ENCODE measurements around the gene STK17B. TPM values are rescaled to one million over a fixed set of nuclear protein-coding genes. Genes with fewer than 3 reads are reported as not detected.

The STK17B gene
- total RNA-seq, 3 donors from 2014 or later = 51.7 to 85.8 (median 57.7) TPM

GRCh38 chr2:196086517-196087368, 84.6 kb downstream of the STK17B start:
- DNase-seq (ENCODE audit: low spot score in 2 of 2) = no peak
- intact Hi-C loops (cut with DNase I; ENCODE audit: low total_unique reads) = no loop called here
- peaks cover 0 to 6% of the 10 kb centered on the region in 2 donors for H3K9me3 ChIP-seq

GRCh38 chr2:196083601-196084000, 87.8 kb downstream of the STK17B start:
- Histone ChIP-seq H3K27me3 (no peaks in the 10 kb centered on the region), H3K4me1 (no peaks in the 10 kb centered on the region), H3K9me3 (peaks cover 0 to 6% of the 10 kb centered on the region in 2 donors), H3K36me3 (no peaks in the 10 kb centered on the region), H3K4me3 (no peak overlapping the region), H3K27ac (no peak overlapping the region)
- DNase-seq (ENCODE audit: low spot score in 2 of 2) = no peak
- intact Hi-C loops (cut with DNase I; ENCODE audit: low total_unique reads) = no loop called here
- TF ChIP-seq POLR2AphosphoS5 (IDR thresholded peaks at IDR 0.05) = no peak
- no peak for TF ChIP-seq CTCF (IDR thresholded peaks at IDR 0.05)
- TF ChIP-seq POLR2A (IDR thresholded peaks at IDR 0.05) = no peak

More at GRCh38 chr2:196086517-196087368, 84.6 kb downstream of the STK17B start:
- no peak for TF ChIP-seq POLR2AphosphoS5 (IDR thresholded peaks at IDR 0.05)
- no peak for TF ChIP-seq POLR2A (IDR thresholded peaks at IDR 0.05)
- TF ChIP-seq CTCF (IDR thresholded peaks at IDR 0.05) = no peak
- H3K36me3 ChIP-seq = no peaks in the 10 kb centered on the region
- H3K27me3 ChIP-seq = no peaks in the 10 kb centered on the region
- H3K27ac ChIP-seq = no peak overlapping the region
- no peak overlapping the region for H3K4me3 ChIP-seq
- no peaks in the 10 kb centered on the region for H3K4me1 ChIP-seq

Other genes with a start within 250 kb of the STK17B start
- 10 to 100 TPM in 1 of 3 donors, 1 to 10 TPM in 2; 1.3 to 10.5 (median 7.2) TPM for gene DNAH7, start 102.7 kb downstream of the STK17B start, total RNA-seq